Stimulated activated CD8-positive, alpha-beta memory T cell treated with anti-CD3 and anti-CD28 coated beads, Interleukin-7, amount 100 ng/mL, for 24 hours (primary cell): Measurements from ENCODE around the gene HCST.
"Not testable (repeated sequence)": the region's sequence is repeated elsewhere in the genome, so short reads cannot be mapped to it uniquely, and the experiment has no call there.

Experiments
- DNase-seq: peaks from one replicate; pipeline ENCODE4 v3.0.0-alpha.2; 2020; ENCODE audit warnings: low read depth

The HCST gene

DNA sequence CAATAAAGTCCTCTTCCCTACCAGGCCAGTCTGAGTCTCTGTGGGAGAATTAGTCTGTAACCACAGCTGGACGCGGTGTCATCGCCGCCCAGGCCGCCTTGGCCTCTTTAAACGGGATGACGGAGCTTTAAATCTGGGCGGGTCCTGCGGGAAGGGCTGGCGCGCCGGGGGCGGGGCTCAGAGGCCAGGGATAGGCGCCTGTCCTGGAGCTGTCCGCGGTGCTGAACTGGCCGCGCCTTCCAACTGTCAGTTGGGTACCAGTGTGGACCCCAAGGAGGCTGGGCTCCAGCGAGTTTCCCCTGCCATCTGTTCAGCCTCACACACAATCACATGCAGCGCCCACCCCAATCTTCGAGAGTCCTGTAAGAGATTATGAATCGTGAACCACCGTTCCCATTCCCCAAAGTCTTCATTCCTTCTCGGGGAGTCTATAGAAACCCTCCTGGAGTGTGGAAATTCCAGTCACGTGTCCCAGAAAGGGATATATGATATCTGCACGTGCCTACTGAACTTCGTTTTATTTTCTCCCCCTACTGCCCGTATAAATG lies 22.5 kb upstream of the HCST start:
- peak; percentile 68 for DNase-seq

DNA sequence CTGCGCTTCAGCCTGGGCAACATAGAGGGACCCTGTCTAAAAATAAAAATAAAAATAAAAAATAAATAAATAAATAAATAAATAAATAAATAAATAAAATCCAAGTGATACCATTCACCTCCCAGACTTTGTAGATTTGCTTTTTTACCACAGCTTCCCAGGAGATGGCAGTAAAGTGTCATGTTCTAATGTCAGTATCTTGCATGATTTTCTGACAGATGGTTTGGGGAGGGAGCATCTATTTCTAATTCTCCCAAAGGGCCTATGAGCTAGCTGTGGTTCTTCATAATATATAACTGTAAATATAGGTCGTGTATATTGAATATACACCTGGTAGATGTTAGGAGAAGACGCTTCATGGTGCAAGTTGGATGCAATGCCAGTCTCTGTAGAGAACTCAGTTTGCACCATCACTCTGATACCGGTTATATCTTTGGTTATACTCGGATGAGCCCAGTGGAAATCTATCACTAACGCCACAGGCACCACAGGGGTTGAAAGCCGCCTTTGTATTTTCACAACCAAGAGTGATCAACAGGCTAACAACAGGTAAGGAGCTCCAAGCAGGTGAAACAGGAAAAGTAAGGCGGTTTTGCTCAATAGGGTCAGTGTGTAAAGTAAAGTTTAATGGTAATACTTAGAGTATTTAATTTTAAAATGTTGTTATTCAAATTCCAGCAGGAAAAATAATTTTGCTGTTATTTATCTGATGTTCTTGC lies 20.1 kb upstream of the HCST start:
- DNase-seq = no peak

DNA sequence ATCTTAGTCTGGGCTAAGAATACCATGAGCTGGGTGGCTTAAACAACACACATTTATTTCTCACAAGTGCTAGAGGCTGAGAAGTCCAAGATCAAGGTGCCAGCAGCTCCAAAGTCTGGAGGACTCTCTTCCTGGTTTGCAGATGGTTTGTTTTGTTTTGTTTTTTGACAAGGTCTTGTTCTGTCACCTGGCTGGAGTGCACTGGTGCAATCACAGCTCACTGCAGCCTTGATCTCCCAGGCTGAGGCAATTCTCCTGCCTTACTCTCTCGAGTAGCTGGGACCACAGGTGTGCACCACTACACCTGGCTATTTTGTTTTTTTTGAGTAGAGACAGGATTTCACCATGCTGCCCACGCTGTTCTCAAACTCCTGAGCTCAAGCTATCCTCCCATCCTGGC lies 18.4 kb upstream of the HCST start:
- DNase-seq = no peak

GRCh38 chr19:35885225-35885738 lies 17.0 kb upstream of the HCST start:
- no peak for DNase-seq

- DNase-seq = no peak
Measured at GRCh38 chr19:35885904-35886303, 16.4 kb upstream of the HCST start.

GRCh38 chr19:35887197-35887596 lies 15.1 kb upstream of the HCST start:
- DNase-seq = no peak

- no peak for DNase-seq
Measured at GRCh38 chr19:35888398-35888797, 13.9 kb upstream of the HCST start.

GRCh38 chr19:35889370-35890112 lies 12.8 kb upstream of the HCST start:
- no peak for DNase-seq

DNA sequence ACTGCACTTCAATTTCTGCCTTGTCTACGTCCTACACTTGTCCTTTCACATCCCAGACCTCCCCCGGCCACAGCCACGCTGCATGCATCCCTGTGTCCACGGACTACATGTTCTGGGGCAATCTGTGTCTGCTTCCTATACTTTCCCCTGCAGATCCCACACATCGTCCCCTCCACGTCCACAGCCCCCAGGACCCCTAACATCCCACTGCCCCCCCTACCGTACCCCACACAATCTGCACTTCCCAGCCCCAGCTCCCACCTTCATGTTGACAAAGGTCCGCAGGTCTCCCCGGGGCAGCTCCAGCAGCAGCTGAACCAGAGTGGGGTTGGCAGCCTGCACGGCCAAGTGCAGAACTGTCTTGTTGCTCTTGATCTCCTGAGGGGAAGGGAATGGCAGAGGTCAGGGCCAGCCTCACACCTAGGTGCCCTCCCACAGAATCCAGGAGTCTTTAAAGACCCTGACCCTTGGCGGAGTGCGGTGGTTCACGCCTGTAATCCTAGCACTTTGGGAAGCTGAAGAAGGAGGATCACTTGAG lies 12.1 kb upstream of the HCST start:
- DNase-seq = no peak

- DNase-seq = not testable (repeated sequence)
Measured at GRCh38 chr19:35891819-35892218, 10.5 kb upstream of the HCST start.

DNA sequence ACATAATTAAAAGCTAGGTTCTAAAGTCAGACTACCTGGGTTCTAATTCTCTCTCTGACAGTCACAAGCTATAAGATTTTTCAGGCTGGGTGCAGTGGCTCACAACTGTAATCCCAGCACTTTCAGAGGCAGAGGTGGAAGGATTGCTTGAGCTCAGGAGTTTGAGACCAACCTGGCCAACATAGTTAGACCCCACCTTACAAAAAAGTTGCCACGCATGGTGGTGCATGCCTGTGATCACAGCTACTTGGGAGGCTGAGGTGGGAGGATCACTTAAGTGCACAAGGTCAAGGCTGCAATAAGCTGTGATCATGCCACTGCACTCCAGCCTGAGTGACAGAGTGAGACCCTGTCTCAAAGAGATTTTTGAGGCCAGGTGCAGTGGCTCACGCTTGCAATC lies 8.0 kb upstream of the HCST start:
- no peak for DNase-seq

- DNase-seq = no peak
Measured at GRCh38 chr19:35895911-35896642, 6.3 kb upstream of the HCST start.

- DNase-seq = no peak
Measured at GRCh38 chr19:35896643-35897040, 5.7 kb upstream of the HCST start.

- no peak for DNase-seq
Measured at GRCh38 chr19:35897706-35898451, 4.5 kb upstream of the HCST start.

- no peak for DNase-seq
Measured at GRCh38 chr19:35898499-35898809, 3.9 kb upstream of the HCST start.

DNA sequence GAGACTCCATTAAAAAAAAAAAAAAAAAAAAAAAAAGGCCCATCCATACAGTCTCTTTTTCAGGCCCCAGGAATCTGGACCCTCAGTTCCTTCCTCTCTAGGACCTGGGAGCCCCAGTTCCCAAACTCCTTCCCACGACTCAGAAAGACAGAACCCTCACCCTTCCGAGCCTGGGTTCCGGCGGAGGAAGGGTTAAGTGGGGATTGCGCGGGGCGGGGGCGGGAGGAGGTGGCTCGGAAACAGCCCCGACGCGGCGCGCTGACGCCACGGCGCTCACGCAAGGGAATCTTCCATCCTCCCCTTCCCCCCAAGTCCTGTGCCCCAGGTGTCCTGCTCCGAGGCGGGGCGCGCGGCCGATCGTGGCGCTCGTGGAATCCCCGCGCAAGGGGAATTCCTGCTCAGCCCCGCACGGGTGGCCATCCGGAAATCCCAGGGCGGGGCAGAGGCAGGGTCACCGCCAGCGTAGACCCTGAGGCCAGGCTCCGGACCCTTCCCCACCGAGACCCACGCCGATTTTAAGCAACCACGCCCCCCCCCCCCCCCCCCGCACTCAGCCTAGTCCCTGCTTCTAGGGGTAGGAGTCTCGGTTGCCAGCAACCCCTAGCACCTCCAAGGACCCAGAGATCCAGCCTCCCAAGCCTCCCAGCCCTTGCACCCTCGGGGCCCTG lies 2.6 kb upstream of the HCST start:
- peak; percentile 75 for DNase-seq

DNA sequence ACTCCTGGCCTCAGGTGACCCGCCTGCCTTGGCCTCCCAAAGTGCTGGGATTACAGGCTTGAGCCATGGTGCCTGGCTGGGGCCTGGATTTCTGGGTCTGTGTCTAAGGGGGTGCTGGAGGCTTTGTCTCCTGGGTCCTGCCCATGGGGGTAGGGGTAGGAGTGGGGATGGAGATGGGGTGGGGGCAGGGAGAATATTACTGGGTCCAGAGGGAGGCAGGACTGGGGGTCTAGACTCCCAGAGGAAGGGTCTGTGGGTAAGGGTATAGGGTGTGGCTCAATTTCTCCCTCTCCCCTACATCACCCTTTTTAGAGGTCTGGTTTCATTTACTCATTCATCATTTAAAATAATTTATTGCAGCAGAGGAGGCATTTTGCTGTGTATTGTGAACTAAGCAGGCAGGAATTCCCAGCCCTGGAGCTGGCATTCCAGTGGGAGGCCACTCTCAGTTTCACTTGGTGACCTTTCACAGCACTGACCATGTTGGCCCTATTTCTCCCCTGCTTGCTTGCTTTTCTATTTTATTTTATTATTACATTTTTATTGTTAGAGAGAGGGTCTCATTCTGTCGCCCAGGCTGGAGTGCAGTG lies 1.2 kb upstream of the HCST start:
- no peak for DNase-seq

GRCh38 chr19:35902870-35903475 lies 644 bp downstream of the HCST start:
- no peak for DNase-seq

DNA sequence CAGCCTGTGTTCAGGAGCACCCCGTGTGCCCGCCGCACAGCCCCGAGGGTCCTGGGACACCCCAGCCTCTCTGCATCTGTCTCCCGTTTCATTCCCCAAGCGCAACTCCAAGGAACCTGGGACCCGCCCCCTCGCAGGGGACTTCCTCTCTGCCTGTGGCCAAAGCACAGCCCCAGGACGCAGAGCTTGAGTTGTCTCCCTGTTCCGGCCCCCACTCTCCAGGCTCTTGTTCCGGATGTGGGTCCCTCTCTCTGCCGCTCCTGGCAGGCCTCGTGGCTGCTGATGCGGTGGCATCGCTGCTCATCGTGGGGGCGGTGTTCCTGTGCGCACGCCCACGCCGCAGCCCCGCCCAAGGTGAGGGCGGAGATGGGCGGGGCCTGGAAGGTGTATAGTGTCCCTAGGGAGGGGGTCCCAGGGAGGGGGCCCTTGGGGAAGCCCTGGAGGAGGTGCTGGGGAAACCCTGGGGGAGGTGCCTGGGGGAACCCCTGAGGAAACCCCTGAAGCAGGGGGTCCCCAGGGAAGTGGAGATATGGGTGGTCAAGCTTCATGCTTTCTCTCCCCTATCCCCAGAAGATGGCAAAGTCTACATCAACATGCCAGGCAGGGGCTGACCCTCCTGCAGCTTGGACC lies 1.3 kb downstream of the HCST start:
- peak; percentile 77 for DNase-seq
